Measurements from ENCODE around the gene GFPT2. TPM values are rescaled to one million over a fixed set of nuclear protein-coding genes. Genes with fewer than 3 reads are reported as not detected.
A peak's percentile ranks its signal among the peaks of the same experiment; 100 is the strongest.

GFPT2 gene
- total RNA-seq, 1 donor from 2014 or later, result 15.3 TPM

- ATAC-seq (no peak), DNase-seq (ENCODE audit: missing footprints) (no peak)
- intact Hi-C loops (cut with DNase I), result loop anchor here (5.0 kb wide), 2 partner anchors 32 to 377 kb away; no protein-coding TSS in a partner anchor
Measured at GRCh38 chr5:180294913-180295555, 58.1 kb downstream of the GFPT2 start.

- no peak for DNase-seq (ENCODE audit: missing footprints)
- intact Hi-C loops (cut with DNase I), result loop anchor here (5.0 kb wide), 2 partner anchors 33 to 378 kb away; no protein-coding TSS in a partner anchor
- ATAC-seq, result no peak
Measured at GRCh38 chr5:180294411-180294810, 58.7 kb downstream of the GFPT2 start.

DNA sequence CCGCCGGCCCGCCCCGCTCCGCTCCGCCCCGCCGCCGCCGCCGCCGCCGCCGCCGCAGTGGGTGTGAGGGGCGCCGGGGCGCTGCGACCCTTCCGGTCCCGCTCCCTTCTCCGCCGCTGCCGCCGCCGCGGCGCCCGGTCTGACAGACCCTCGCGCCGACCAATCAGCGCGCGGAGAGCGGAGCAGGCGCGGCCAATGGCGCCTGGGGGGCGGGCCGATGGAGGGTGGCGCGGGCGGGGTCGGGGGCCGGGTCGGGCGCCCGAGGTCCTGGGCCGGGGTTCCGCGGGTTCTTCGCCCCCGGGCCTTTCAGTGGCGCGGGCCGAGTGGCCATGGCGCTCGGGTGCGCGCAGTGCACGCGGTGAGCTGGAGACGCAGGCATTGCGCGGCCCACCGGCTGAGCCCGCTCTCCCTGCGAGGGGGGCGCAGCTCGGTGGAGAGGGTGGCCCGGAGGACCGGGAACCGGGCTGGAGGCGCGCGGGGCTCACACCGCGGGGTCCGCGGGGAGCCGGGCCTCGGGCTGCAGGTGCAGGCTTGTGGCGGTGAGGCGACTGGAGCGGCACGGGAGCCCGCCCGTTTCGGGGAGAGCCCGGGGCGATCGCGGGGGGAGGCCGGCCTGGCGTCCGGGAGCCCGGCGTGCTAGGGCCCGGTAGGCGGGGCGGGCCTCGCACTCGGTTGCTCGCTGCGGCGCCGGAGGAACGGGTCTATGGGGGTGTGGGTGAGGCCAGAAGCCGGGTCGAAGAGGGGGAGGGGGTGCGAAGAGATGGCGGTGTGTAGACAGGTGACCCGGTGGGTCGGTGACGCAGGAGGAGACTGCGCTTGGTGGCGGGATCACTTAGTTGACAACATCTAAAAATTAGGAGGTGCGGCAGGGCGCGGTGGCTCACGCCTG is 60.9 kb downstream of the GFPT2 start, which contains the start of gene MAPK9:
TSS of gene MAPK9 (minus strand) at position 141 of the 889 bp plus-strand sequence. CDS start 11,522 bp downstream, outside the sequence.
- DNase-seq (ENCODE audit: missing footprints), result peak; percentile 94
- ATAC-seq, result peak; percentile 90
- intact Hi-C loops (cut with DNase I), result loop anchor here (5.0 kb wide), 2 partner anchors 35 to 380 kb away; no protein-coding TSS in a partner anchor

- ATAC-seq (no peak), DNase-seq (ENCODE audit: missing footprints) (no peak)
- intact Hi-C loops (cut with DNase I), result loop anchor here (5.0 kb wide), 2 partner anchors 36 to 381 kb away; no protein-coding TSS in a partner anchor
Measured at GRCh38 chr5:180291234-180291940, 61.7 kb downstream of the GFPT2 start.

DNA sequence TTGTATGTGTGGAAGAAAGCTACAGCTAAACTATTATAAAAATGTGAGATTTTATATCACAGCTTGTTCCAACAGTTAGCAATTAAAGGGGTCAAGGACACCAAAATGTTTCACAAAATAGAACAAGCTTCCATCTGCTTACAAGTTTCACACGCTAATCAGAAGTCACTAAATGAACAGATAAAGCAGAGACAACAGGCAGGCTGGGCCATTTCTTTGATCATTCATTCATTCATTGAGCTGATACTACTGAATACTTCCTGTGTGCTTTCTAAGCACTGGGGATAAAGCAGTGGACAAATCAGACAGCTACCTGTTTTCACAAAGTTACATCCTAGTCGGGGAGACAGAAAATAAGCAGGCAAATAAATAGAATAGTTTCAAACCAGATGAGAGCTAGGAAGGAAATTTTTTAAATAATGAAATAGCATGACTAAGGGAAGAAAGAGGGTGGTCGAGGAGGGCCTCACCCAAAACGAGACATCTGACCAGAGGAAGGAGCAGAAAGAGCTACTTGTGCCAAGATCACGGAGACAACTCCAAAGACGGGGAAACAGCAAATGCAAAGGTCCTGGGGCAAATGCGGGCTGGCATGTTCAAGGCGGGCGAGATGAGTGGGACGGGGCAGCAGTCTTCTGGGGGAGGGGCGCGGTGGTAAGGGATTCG is 62.4 kb downstream of the GFPT2 start:
- DNase-seq (ENCODE audit: missing footprints), result no peak
- intact Hi-C loops (cut with DNase I), result loop anchor here (5.0 kb wide), 2 partner anchors 37 to 382 kb away; no protein-coding TSS in a partner anchor
- no peak for ATAC-seq

GRCh38 chr5:180289966-180290365 is 63.2 kb downstream of the GFPT2 start:
- ATAC-seq, result no peak
- DNase-seq (ENCODE audit: missing footprints), result no peak
- intact Hi-C loops (cut with DNase I), result loop anchor here (5.0 kb wide), 2 partner anchors 37 to 382 kb away; no protein-coding TSS in a partner anchor

- intact Hi-C loops (cut with DNase I), result no loop called here
- no peak for DNase-seq (ENCODE audit: missing footprints)
- ATAC-seq, result no peak
Measured at GRCh38 chr5:180289433-180289832, 63.7 kb downstream of the GFPT2 start.

GRCh38 chr5:180287868-180288267 is 65.3 kb downstream of the GFPT2 start:
- intact Hi-C loops (cut with DNase I), result no loop called here
- ATAC-seq (no peak), DNase-seq (ENCODE audit: missing footprints) (no peak)

GRCh38 chr5:180287404-180287803 is 65.7 kb downstream of the GFPT2 start:
- DNase-seq (ENCODE audit: missing footprints), result no peak
- intact Hi-C loops (cut with DNase I), result no loop called here
- no peak for ATAC-seq

DNA sequence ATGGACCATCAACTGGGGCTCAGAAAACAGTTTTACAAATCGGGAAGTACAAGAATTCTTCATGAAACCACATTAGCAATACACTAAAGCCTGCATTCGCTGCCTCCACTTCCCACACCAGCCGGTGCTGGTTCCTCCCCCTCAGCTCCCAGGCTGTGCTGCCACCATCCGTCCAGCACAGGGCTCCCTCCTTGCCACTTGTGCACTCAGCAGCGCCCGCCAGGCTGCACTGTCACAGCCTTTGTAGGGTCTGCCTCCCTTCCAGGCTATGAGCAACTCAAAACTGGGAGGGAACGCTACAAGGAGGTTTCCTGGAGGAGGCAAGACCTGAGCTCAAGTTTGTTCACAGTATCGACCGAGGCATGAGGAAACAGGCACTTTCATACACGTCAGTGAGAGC is 69.0 kb downstream of the GFPT2 start:
- intact Hi-C loops (cut with DNase I), result no loop called here
- no peak for ATAC-seq
- DNase-seq (ENCODE audit: missing footprints), result no peak

- DNase-seq (ENCODE audit: missing footprints) (no peak), ATAC-seq (no peak)
- intact Hi-C loops (cut with DNase I), result no loop called here
Measured at GRCh38 chr5:180283026-180283615, 70.0 kb downstream of the GFPT2 start.

DNA sequence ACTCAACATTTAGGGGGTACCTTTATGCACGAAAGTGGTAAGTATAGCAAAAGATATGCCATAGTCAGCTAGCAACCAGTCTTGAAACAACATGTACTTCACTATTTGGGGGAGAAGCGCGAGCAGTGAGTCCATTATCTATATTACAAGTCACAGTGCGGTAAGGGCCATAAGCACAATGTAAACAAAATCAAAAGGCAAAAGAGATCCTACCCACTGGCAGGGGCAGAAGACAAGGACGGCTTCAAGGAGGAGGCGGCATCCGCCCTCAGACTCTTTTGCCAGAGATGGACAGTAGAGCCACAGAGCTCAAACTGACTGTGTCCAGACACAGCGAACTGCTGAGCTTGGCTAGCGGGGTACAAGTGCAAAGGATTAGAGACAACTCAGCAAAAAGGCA is 70.9 kb downstream of the GFPT2 start:
- intact Hi-C loops (cut with DNase I), result no loop called here
- ATAC-seq, result no peak
- DNase-seq (ENCODE audit: missing footprints), result no peak

- intact Hi-C loops (cut with DNase I), result no loop called here
- DNase-seq (ENCODE audit: missing footprints) (no peak), ATAC-seq (no peak)
Measured at GRCh38 chr5:180281706-180282105, 71.4 kb downstream of the GFPT2 start.

DNA sequence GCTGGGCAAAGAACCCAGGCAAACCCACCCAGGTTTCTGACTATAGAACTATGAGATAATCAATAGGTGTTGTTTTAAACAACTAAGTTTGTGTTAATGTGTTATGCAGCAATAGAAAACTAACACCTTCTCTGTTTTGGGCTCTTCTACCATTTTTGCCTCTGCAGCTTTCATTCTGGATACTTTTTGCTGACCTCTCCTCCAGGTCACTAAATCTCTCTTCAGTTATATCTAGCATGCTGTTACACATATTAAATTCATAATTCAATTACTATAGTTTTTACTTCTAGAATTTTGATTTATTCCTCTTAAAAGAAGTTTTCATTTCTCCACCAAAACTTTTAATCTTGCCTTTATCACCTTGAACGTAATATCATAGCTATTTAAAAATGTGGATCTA is 78.4 kb downstream of the GFPT2 start:
- intact Hi-C loops (cut with DNase I), result no loop called here
- DNase-seq (ENCODE audit: missing footprints), result no peak
- ATAC-seq, result no peak

DNA sequence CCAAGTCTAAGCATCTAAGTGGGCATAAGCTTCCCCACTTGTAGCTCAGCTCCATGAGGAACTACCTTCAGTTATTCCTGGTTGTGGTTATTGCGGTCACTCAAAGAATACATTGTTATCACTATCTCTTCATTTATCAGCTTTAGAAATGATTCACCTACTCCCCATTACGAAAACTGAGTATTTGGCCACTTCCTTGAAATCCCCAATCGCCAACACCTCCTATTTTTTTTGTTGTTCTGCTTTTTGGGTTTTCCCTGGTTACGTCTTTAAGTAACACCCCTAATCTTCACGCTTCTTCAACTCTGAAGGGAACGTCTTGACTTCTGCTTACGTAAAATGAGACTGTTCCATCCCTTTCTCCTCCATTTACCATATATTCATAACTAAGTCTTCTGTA is 81.9 kb downstream of the GFPT2 start:
- ATAC-seq (no peak), DNase-seq (ENCODE audit: missing footprints) (no peak)
- intact Hi-C loops (cut with DNase I), result no loop called here

DNA sequence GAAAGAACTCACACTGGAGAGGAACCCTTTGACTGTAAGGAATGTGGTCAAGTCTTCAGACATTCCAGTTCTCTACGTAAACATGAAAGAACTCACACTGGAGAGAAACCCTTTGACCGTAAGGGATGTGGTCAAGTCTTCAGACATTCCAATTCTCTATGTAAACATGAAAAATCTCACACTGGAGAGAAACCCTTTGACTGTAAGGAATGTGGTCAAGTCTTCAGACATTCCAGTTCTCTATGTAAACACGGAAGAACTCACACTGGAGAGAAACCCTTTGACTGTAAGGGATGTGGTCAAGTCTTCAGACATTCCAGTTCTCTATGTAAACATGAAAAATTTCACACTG is 93.9 kb downstream of the GFPT2 start:
- no peak for DNase-seq (ENCODE audit: missing footprints)
- ATAC-seq, result no peak
- intact Hi-C loops (cut with DNase I), result no loop called here

DNA sequence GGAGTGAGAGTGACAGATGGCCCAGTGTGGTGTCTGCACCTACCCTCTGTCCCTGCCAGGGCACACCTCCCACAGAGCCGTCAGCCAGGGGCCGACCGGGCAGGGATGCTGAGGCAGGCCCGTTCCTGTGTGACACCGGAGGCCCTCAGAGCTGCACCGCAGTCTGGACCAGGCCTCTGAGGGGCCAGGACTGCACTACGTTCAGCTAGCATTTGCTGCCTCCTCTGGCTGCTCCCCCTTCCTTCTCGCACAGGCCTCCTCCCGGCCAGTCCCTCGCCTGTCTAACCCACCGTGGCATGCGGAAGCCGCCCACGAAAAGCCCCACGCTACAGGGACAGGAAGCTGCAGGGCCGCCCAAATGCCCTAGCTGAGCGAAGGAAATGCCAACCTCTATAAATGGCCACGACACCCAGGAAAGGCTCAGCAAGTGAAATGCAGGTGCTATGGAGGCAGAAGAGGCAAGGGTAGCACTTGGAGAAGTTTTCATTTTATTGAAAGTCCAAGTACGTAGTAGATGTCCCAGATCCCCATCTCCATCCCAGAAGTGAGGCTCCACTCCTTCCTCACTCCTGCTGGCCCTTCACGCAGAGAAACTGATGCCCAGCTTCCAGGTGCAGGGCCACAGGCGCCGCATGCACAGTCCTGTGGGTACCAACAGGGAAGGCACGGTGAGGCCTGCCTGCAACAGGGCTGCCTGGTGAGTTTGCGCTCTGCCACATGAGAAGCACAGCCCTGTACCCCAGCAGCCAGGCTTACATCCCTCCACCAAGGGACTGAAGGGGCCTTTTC is 99.9 kb downstream of the GFPT2 start:
- no peak for ATAC-seq

GRCh38 chr5:180251887-180252286 is 101.2 kb downstream of the GFPT2 start:
- no peak for DNase-seq (ENCODE audit: missing footprints)
- no peak for ATAC-seq
- intact Hi-C loops (cut with DNase I), result no loop called here

More for the DNA sequence above, 99.9 kb downstream of the GFPT2 start:
- no peak for DNase-seq (ENCODE audit: missing footprints)
- intact Hi-C loops (cut with DNase I), result no loop called here
